Cardiac muscle cell (in vitro differentiated cells and primary cell): Measurements from ENCODE around the gene LCN6. TPM values are rescaled to one million over a fixed set of nuclear protein-coding genes. Genes with fewer than 3 reads are reported as not detected.

Experiments
- DNase-seq, 2 donors: peaks; one replicate each; pipeline versions ENCODE4 v3.0.0 to v3.0.0-alpha.2; 2010 to 2017; ENCODE audit warnings: low read depth in 1 of 2, low spot score in 1 of 2
- H3K27ac ChIP-seq: fragments of 200-600 bp; sonication (generic); 2 replicates; pipeline ENCODE4 v1.5.1; 2016
- H3K27me3 ChIP-seq: fragments of 200-600 bp; sonication (generic); 2 replicates; pipeline ENCODE4 v1.6.0; 2016; ENCODE audit warnings: control low read depth
- H3K36me3 ChIP-seq: fragments of 200-600 bp; sonication (generic); 2 replicates; pipeline ENCODE4 v1.5.1; 2016; ENCODE audit warnings: control low read depth
- H3K4me1 ChIP-seq: fragments of 200-600 bp; sonication (generic); 2 replicates; pipeline ENCODE4 v1.8.1; 2017; ENCODE audit warnings: low read depth, mild to moderate bottlenecking, mixed run types
- H3K4me3 ChIP-seq: fragments of 200-600 bp; sonication (generic); 2 replicates; pipeline ENCODE4 v1.5.1; 2016; ENCODE audit warnings: mild to moderate bottlenecking
- H3K9me3 ChIP-seq: fragments of 200-600 bp; sonication (generic); 2 replicates; pipeline ENCODE4 v1.5.1; 2017; ENCODE audit warnings: low read depth, mild to moderate bottlenecking, control low read depth
- polyA plus RNA-seq: library from polyadenylated mRNA; unstranded; fragments of >200 nt; fragmentation: Nextera tagmentation; extraction: Ambion mirVana; gene quantifications from 2 replicates; pipeline ENCODE4 v1.2.1, GENCODE V29; 2016
- total RNA-seq: library from RNA; depleted of rRNA; stranded (reverse); fragments of >200 nt; gene quantifications from 2 replicates; pipeline ENCODE4 v1.2.3, GENCODE V29; 2016
- TF ChIP-seq, protein P1 (sequence below): IDR thresholded peaks from 2 replicates; pipeline ENCODE4 v1.5.1; 2012; ENCODE audit warnings: low read depth, mild to moderate bottlenecking, low read length

Gene LCN6
- total and polyA plus RNA-seq, 2 experiments from 2014 or later: not detected

DNA sequence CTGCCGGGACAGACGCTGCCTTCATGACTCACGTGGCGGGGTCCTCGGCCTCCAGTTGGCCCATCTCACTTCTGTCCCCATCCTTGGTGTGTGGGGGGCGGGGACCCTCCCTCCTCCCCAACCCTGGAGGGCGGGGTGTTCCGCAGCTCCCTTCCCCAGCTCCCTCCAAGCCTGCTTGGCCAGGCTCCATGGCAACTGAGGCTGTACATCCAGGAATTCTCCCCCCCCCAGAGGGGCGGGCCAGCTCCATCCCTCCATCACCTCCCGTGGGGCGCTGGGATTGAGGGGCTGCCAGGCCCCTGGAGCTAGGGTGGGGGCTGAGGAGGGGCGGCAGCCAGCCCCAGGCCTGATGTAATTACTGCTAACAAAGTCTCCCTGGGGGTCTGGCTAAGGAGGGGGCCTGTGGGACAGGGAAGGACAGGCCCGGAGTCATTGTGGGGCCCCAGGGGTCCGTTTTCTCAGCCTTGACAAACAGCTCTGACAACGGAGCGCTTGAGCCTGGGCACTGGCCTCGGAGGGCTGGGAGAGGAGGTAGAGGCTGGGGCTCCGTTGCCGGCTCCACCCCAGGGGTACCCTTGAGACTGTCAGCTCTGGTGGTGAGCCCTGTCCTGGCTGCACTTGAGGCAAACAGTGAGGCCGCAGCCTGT lies 28.0 kb downstream of the LCN6 start:
- Histone ChIP-seq H3K27ac (peak overlapping the region; percentile 16), H3K27me3 (no peaks in the 10 kb centered on the region), H3K4me3 (no peak overlapping the region), H3K36me3 (peaks cover 35% of the 10 kb centered on the region), H3K9me3 (no peaks in the 10 kb centered on the region), H3K4me1 (no peaks in the 10 kb centered on the region)
- TF ChIP-seq, protein P1, sequence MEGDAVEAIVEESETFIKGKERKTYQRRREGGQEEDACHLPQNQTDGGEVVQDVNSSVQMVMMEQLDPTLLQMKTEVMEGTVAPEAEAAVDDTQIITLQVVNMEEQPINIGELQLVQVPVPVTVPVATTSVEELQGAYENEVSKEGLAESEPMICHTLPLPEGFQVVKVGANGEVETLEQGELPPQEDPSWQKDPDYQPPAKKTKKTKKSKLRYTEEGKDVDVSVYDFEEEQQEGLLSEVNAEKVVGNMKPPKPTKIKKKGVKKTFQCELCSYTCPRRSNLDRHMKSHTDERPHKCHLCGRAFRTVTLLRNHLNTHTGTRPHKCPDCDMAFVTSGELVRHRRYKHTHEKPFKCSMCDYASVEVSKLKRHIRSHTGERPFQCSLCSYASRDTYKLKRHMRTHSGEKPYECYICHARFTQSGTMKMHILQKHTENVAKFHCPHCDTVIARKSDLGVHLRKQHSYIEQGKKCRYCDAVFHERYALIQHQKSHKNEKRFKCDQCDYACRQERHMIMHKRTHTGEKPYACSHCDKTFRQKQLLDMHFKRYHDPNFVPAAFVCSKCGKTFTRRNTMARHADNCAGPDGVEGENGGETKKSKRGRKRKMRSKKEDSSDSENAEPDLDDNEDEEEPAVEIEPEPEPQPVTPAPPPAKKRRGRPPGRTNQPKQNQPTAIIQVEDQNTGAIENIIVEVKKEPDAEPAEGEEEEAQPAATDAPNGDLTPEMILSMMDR: no peak
- peak in 1 of 2 donors; percentile 73 for DNase-seq

DNA sequence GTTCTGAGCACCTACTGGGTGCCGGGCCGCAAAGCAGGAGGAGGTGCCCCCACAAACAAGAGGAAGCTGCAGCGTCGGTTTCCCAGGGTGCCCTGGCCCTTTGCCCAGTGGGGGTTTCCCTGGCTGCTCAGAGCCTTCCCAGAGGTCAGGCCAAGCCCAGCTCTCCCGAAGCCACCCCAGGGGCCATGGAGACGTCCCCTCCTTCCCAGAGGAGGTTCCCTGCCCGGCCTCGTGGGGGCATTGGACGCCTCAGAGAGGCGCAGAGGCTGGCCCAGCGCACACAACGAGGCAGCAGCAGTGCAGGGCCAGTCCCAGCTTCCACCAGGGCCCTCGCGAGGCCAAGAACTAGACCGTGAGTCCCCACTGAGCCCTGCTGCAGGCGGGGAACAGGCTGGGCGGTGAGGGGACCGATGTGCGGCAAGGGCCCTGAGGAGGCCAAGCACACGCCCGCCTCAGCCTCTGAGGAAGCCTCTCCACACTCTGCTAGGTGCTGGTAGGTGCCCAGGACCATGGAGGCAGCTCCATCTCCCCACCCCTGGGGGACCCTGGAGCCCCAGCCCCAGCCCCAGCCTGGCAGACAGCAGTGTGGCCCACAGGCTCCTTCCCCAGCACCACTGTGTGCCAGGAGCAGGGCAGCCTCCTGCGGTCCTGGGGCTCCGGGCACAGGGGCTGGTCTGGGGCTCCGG lies 29.0 kb downstream of the LCN6 start:
- TF ChIP-seq, protein P1: no peak
- peaks cover 29% of the 10 kb centered on the region for H3K36me3 ChIP-seq
- H3K4me3 ChIP-seq: no peak overlapping the region
- H3K9me3 ChIP-seq: no peaks in the 10 kb centered on the region
- no peaks in the 10 kb centered on the region for H3K4me1 ChIP-seq
- peak overlapping the region; percentile 9 for H3K27ac ChIP-seq
- no peak for DNase-seq
- H3K27me3 ChIP-seq: no peaks in the 10 kb centered on the region

DNA sequence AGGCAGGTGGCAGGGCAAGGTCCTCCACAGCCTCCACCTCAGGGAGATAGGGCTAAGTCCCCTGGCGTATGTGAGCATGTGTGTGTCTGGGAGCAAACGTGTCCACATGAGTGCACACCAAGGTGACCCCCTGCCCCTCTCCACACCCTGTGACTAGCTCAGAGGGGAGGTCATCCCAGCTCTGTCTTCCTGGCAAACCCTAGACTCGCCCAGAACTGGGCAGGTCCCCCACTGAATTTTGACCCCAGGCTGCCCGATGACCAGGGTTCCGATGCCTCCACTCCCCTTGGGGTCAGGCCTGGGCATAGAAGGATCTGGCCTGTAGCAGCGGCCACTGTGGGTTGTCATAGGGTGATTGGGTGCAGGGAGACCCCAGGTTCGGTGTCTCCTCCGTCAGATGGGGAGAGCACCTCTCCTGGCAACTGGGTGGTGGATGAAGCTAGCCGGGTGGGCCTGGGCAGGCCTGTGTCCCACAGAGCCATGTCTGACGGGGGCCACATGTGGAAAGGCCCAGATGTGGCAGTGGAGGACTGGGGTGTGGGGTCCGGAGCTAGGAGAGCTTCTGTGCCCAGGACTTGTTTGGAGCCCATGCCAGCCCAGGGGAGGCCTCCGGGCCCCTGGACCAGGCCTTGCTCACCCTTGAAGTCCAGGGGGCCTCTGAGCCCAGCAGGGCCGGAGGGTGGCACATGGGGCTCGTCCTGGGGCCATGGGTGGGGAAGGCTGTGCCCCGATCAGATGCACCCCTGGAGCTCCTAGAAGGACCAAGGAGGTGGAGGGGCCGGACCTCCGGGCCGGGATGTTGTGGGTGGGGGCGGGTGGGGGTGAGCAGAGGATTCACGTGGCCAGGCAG lies 29.8 kb downstream of the LCN6 start:
- Histone ChIP-seq H3K27ac (peak overlapping the region; percentile 13), H3K27me3 (no peaks in the 10 kb centered on the region), H3K4me3 (no peak overlapping the region), H3K9me3 (no peaks in the 10 kb centered on the region), H3K36me3 (peaks cover 22% of the 10 kb centered on the region), H3K4me1 (peaks cover 4% of the 10 kb centered on the region)
- TF ChIP-seq, protein P1: no peak
- DNase-seq: no peak

DNA sequence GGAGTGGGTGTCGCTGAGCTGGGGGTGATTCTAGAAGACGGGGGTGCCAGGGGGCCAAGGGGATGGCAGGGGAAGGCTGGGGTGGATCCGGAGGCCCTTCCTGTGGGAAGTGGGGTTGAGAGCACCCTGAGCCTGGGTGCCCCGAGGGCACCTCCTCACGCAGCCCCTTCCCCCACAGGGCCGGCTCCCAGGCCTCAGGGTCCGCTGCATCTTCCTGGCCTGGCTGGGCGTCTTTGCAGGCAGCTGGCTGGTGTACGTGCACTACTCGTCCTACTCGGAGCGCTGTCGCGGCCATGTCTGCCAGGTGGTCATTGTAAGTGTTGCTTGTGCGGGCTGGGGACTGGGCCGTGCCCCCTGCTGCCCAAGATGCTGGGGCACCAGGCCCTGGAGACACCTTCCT lies 30.9 kb downstream of the LCN6 start:
- Histone ChIP-seq H3K36me3 (peaks cover 10% of the 10 kb centered on the region), H3K27me3 (no peaks in the 10 kb centered on the region), H3K4me3 (no peak overlapping the region), H3K27ac (no peak overlapping the region), H3K4me1 (peaks cover 6% of the 10 kb centered on the region), H3K9me3 (no peaks in the 10 kb centered on the region)
- TF ChIP-seq, protein P1: no peak
- no peak for DNase-seq

DNA sequence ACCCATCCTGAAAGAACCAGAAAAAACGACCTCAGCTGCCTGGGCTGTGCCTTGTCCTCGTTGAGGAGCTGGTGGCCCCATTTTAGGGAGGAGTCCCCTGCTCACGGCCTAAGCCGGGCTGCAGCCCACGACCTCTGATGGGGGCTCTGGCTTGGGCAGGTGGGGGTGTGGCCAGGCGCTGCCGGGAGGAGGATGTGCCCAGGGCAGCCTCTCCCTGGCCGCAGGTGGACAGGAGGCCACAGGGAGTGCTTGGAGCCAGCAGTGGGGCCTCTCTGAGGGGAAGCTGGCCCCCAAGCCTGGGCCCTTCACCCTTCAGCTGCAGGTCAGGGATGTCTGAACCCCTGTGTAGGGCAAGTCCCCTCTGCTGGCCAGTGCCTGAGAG lies 33.4 kb downstream of the LCN6 start:
- no peak overlapping the region for H3K27ac ChIP-seq
- TF ChIP-seq, protein P1: no peak
- H3K4me3 ChIP-seq: no peak overlapping the region

More for the DNA sequence above, 33.4 kb downstream of the LCN6 start:
- no peak for DNase-seq
- H3K4me1 ChIP-seq: peaks cover 6% of the 10 kb centered on the region
- H3K27me3 ChIP-seq: no peaks in the 10 kb centered on the region
- H3K9me3 ChIP-seq: no peaks in the 10 kb centered on the region
- peaks cover 2% of the 10 kb centered on the region for H3K36me3 ChIP-seq
